Tibial nerve (tissue), 3 donors: ENCODE measurements around the gene TRHDE.

Experiments
- CTCF ChIP-seq, 5 experiments: fragments of 200-600 bp in 3 of 5; fragments of 450-650 bp in 2 of 5; sonication (generic) in 3 of 5; IDR thresholded peaks; one replicate each; pipeline ENCODE4 v1.5.1; 2016 to 2019; ENCODE audit warnings: antibody characterized with exemption in 5 of 5, mild to moderate bottlenecking in 3 of 5, moderate library complexity in 2 of 5
- POLR2A ChIP-seq, 2 donors: fragments of 450-650 bp; IDR thresholded peaks; one replicate each; pipeline ENCODE4 v1.6.1; 2017; ENCODE audit warnings: antibody characterized with exemption in 2 of 2, mild to moderate bottlenecking in 2 of 2, moderate library complexity in 2 of 2

GRCh38 chr12:72368719-72369422, 96.7 kb downstream of the TRHDE start:
- TF ChIP-seq CTCF (IDR thresholded peaks at IDR 0.05) (no peak), POLR2A (IDR thresholded peaks at IDR 0.05) (no peak)
